ENCODE measurements around the gene SH3RF3.

The SH3RF3 gene

GRCh38 chr2:109385506-109385905 lies 256.5 kb downstream of the SH3RF3 start:
- no peak for DNase-seq

GRCh38 chr2:109386004-109386695 lies 257.1 kb downstream of the SH3RF3 start:
- no peak for DNase-seq

GRCh38 chr2:109387221-109387735 lies 258.3 kb downstream of the SH3RF3 start:
- no peak for DNase-seq

- no peak for DNase-seq
Measured at GRCh38 chr2:109387778-109388469, 258.9 kb downstream of the SH3RF3 start.

GRCh38 chr2:109391243-109391642 lies 262.2 kb downstream of the SH3RF3 start:
- no peak for DNase-seq

- DNase-seq: no peak
Measured at GRCh38 chr2:109392140-109392539, 263.1 kb downstream of the SH3RF3 start.

GRCh38 chr2:109392816-109393661 lies 264.0 kb downstream of the SH3RF3 start:
- no peak for DNase-seq

- DNase-seq: no peak
Measured at GRCh38 chr2:109393662-109393972, 264.6 kb downstream of the SH3RF3 start.

GRCh38 chr2:109395494-109396201 lies 266.6 kb downstream of the SH3RF3 start:
- DNase-seq: no peak

- no peak for DNase-seq
Measured at GRCh38 chr2:109396202-109397180, 267.5 kb downstream of the SH3RF3 start.

- no peak for DNase-seq
Measured at GRCh38 chr2:109397893-109398292, 268.9 kb downstream of the SH3RF3 start.

GRCh38 chr2:109398366-109399015 lies 269.5 kb downstream of the SH3RF3 start:
- DNase-seq: no peak

- no peak for DNase-seq
Measured at GRCh38 chr2:109399066-109399465, 270.1 kb downstream of the SH3RF3 start.

GRCh38 chr2:109400102-109400501 lies 271.1 kb downstream of the SH3RF3 start:
- DNase-seq: no peak

GRCh38 chr2:109401370-109401769 lies 272.4 kb downstream of the SH3RF3 start:
- DNase-seq: no peak

- DNase-seq: no peak
Measured at GRCh38 chr2:109402180-109402579, 273.2 kb downstream of the SH3RF3 start.

- DNase-seq: no peak
Measured at GRCh38 chr2:109402980-109403840, 274.2 kb downstream of the SH3RF3 start.

GRCh38 chr2:109403841-109404201 lies 274.8 kb downstream of the SH3RF3 start:
- DNase-seq: no peak

- no peak for DNase-seq
Measured at GRCh38 chr2:109404681-109405080, 275.7 kb downstream of the SH3RF3 start.

- no peak for DNase-seq
Measured at GRCh38 chr2:109405873-109406272, 276.9 kb downstream of the SH3RF3 start.
